HG03565 (cell line): Measurements from ENCODE around the gene RNLS.

ENCODE experiments used
- ATAC-seq: cut with Tn5 transposase; IDR thresholded peaks from one replicate; pipeline ENCODE4 v1.9.1; 2021; ENCODE audit warnings: mild to moderate bottlenecking, moderate library complexity; ENCODE audit not compliant: unreplicated experiment

RNLS gene

DNA sequence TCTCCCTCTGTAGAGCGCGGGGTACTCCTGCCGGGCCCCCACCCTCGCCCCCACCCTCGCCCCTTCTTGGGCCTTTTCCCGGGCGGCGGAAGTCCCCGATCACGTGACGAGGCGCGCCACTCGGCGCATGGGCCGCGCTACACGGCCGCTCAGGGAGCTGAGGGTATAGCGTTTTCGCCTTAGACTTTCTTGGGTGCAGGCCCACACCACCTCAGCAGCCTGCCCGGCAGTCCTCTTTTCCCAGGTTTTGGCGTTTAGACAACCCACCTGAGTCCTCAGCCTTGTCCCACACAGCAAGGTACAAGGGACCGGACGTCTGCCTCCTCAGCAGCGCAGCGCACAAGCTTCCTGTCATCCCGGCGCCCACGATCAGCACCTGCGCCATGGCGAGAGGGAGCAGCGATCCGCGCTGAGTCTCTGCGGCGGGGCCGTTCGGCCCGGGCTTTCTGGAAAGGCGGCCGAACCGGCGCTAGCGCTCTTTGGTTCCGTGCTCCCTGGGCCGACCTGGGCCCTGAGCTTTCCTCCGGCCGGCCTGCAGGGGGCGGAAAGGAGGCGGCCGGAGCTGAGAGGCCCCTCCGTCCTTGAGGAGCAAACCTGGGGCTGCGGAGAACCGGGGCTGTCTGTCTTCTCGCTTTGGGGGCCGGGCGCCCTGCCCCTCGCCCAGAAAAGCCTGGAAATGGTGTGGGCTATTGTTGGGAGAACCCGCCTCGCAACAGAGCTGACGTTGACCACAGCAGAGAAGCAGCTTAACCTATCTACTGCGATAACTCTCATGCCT lies at the start of gene RNLS:
TSS of gene RNLS (minus strand) at position 513 of the 778 bp plus-strand sequence.
- peak; percentile 54 for ATAC-seq

DNA sequence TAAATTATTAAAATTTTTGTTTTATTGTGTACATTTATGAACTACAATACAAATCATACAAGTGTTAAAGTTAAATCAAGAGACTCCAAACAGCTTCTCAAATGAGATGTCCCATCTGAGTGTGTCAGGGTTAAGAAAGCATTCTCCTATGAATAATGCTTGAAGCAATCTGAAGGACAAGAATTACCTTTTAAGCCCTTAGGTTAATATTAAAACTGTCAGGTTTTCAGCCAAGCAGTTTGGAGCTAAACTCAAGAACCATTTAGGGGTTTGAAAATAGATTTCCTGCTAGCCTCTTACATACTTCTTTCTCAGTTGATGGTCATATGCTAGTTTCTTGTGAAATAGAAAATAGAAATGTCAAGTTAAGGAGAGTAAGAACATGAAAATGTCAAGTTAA lies 41.7 kb upstream of the RNLS start:
- no peak for ATAC-seq

DNA sequence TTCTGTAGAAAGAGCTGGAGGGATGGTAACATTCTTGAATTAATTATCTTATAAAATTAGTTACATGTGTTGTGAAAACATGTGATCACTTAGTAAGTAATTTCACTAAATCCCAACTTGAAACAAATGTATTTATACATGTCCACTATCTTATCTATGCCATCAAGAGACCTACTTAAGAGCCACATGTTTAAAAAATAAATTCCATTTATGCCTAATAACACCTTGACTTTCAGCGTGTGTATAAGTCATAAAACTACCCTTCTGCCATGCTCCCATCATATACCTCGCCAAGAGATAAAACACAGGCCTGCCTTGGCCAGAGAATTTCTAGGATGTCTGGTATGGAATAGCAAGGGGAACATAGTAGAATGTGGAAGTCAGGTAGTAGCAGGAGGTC lies 40.7 kb upstream of the RNLS start:
- no peak for ATAC-seq

- ATAC-seq: no peak
Measured at GRCh38 chr10:88620441-88620840, 37.3 kb upstream of the RNLS start.

GRCh38 chr10:88618496-88618895 lies 35.4 kb upstream of the RNLS start:
- no peak for ATAC-seq

GRCh38 chr10:88617772-88618300 lies 34.7 kb upstream of the RNLS start:
- ATAC-seq: no peak

DNA sequence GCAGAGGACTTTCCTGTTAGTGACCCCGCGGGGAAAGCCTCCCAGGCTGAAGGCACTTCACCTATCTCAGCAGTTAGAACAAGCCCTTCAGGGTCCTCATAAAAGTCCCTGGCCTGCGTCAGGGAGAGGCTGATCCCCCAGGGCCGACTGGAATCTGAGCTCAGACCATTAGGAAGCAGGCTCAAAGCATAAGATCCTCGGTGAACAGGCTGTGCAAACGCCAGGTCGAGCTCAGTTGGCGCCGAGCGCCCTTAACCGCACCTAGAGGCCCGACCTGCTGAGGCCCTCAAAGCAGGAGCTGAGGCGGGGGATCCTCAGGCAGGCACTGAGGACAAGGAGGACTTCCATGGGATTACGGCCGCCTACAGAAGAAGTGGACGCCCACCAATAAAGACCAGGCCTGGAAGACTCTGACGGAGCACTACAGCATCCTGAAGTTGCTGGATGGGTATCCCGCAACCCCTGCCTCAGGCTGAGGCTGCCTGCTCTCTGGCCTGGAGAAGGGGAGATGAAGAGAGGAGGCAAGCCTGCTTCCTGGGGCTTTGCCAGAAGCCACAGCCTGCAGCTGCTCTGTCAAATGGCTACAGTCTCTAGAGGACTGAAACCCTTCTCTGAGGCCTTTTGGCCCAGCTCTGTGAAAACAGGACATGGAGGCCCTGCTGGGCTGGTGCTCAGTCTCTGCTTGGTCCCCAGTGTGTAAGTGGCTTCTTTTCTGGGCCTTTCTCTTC lies 33.3 kb upstream of the RNLS start:
- ATAC-seq: no peak

DNA sequence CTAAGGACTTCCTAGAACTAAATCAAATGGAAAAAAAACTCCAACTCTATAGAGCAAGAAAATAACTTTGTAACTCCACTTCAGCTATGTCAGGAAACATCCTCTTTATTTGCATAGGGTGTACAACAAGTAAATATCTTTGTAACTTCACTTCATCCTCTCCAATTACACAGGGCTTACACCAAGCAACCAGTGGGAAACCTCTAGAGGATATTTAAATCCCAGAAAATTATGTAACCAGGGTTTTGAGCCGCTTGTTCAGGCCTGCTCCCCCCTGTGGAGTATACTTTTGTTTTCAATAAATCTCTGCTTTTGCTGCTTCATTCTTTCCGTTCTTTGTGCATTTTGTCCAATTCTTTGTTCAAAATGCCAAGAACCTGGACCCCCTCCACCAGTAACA lies 25.7 kb upstream of the RNLS start:
- ATAC-seq: no peak

- ATAC-seq: peak; percentile 77
Measured at GRCh38 chr10:88608052-88608732, 25.1 kb upstream of the RNLS start.

DNA sequence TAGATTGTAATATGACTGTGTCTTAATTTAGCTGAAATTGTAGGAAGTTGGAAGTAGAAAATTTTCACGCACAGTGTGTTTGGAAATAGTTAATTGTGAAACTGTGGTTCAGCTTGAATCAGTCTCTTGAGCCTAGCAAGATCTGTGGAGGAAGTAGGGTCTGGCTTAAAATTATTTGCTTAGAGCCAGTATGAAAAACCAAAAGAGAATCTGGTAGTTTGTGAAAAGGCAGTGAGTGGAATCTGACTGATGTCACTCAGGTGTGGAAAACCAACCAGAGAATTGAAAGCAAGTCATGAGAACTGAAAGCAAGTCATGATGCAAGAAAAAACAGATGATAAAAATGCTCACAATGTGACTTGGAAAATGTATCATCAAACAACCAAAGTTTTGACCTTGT lies 14.9 kb upstream of the RNLS start:
- ATAC-seq: peak; percentile 77

DNA sequence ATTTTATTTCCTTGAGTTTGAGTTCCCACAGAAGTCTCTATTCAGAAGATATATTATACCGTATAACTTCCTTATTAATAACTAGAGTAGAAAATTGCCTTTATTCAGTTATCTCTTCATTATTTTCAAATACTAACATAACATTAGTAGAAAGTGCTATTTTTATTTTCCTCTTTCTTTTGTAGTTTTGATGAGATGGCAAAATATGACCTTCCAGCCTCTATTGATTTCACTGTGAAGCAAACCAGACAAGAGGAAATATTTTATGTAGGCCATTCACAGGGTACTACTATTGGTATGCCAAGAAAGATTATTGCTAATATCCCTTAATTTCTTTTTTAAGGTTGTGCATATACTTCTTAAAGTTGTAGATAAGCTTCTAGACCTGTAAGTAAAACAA lies 11.4 kb upstream of the RNLS start:
- no peak for ATAC-seq

DNA sequence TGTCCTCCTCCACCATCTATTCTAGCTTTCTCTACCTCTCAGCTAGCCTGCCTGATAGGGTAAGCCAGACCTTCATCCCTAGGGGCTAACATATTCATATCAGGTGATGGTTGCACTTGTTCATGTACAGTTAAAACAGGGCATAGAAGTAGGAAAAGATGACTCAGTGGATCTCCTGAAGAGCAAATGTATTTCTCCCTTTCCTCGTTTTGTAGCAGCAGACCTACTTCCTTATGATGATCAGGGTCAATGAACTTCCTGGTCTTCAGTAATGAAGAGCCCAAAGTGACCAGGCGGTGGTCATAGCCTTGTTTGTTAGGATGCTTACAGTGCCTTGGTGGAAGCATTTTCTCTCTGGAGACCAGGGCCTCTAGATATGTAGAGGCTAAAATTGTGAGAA lies 9.8 kb upstream of the RNLS start:
- ATAC-seq: no peak

DNA sequence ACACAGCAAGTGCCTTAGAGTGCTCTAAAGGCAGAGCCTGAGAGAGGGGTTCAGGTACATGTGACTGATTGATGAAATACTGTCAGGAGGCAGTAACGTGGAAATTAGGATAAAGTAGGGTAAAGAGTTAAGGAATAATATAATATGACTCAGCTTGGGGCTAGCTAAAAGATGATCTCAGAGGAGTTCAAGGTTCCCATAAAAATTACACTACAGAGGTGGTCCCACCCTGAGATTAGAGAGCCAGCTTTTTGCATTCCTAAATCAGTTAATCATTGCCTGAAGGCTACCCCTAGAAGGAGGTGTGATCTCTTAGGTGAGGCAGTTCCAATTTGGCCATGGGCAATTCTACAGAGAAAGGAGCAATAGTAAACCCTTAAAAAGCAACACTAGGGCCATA lies 9.3 kb upstream of the RNLS start:
- no peak for ATAC-seq

DNA sequence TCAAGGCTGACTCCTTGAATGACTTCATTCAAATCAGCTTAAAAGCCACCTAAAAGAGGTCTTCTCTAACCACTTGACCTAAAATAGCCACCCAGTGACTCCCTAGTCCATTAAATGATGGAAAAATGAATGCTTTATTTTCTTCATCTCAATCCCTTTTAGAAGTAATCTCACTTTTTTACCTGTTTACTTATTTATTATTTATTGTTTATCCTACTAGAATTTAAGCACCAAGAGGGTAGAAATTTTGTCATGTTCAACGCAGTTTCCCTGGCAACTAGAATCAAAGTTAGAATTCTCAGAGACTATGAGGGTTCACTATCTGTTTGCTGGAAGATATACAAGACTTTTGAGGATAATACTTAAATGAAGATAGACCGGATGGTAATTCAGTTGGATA lies 3.3 kb upstream of the RNLS start, which contains the start of gene LIPJ:
TSS of gene LIPJ (plus strand) at position 301 of the 400 bp plus-strand sequence. CDS start 3,926 bp downstream, outside the sequence.
- no peak for ATAC-seq

- ATAC-seq: no peak
Measured at GRCh38 chr10:88583584-88583957, 453 bp upstream of the RNLS start.

- no peak for ATAC-seq
Measured at GRCh38 chr10:88582411-88582805, 710 bp downstream of the RNLS start.

- ATAC-seq: no peak
Measured at GRCh38 chr10:88565072-88565471, 18.0 kb downstream of the RNLS start.

DNA sequence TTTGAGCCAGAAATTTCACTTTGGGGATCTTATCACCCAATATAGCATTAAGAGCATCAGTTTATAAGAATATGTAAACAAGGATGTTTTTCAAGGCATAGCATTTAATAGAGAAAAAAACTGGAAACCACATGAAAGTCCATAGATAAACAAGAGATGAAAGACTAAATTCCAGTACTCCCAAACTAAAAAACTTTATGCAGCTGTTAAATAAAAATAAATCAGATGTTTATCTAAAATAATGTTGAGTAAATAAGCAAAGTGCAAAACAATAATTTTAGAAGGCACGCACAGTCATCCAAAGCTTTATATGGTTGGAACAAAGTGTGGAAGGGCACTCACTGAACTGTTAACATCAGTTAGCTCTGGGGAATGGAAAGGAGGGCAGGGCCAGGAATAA lies 21.0 kb downstream of the RNLS start:
- ATAC-seq: no peak

- ATAC-seq: no peak
Measured at GRCh38 chr10:88557658-88558057, 25.5 kb downstream of the RNLS start.

DNA sequence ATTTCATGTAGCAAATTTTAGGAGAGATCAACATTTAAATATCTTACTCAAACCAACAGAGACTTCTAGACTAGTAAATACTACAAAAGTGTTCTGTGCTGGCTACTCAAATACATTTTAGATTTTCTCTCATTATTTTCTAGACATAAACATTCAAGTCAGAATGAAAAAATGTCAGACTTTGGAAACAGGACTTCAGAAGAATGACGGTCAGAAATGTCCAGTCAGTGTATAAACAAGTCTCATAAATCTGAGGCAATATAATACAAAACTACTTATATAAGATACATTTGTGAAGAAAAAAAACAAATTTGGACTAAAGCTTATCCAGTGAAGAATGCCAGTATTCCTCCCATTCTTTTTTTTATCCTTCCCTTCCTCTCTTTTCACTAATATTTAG lies 25.9 kb downstream of the RNLS start:
- no peak for ATAC-seq

DNA sequence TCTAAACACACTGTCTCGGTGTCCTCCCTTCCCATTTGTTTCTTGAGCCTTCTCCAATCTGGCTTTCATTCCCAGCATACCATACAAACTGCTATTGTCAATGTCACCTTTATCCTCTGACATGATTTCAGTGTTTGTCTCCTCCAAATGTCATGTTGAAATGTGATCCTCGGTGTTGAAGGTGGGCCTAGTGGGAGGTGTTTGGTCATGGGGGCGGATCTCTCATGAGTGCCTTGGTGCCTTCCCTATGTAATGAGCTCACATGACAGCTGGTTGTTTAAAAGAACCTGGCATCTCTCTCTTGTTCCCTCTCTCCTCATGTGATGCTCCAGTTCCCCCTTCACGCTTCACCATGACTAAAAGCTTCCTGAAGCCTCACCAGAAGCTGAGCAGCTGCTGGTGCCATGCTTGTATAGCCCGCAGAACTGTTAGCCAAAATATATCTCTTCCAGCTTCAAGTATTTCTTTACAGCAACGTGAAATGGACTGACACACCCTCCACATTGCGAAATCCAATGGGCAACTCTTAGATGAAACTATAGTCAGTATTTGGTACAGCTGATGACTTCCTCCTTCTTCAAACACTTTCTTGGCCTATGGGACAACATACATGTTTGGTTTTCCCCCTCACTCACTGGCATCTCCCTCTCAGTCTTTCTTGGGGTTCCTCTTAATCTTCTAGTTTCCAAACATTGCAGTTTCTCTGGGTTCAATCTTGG lies 27.8 kb downstream of the RNLS start:
- ATAC-seq: no peak
